IMR-90 (cell line): ENCODE results near the gene CDH22. TPM values are rescaled to one million over a fixed set of nuclear protein-coding genes. Genes with fewer than 3 reads are reported as not detected.

Experiments used
- ATAC-seq: fragments of 200-7000 bp; cut with Tn5 transposase; 2 replicates; pipeline ENCODE4 v1.9.1; 2020; ENCODE audit warnings: low read depth, mild to moderate bottlenecking, moderate library complexity
- BruUV-seq: library from RNA; stranded (reverse); fragments of 400-500 nt; replicated peaks from 2 replicates; lab custom pipeline; 2021; lab: Mats Ljungman, UMichigan
- CTCF ChIA-PET: fragments of 300-600 bp; formaldehyde crosslinking; extraction: SDS; loops from one replicate; lab custom pipeline; 2021; ENCODE audit warnings: antibody characterized with exemption; lab: Yijun Ruan, JAX
- POLR2A ChIA-PET: fragments of 300-600 bp; sonication (Branson Sonifier 250); formaldehyde crosslinking; loops from one replicate; lab custom pipeline; 2022; ENCODE audit warnings: antibody characterized with exemption; ENCODE audit not compliant: unreplicated experiment; lab: Charles Lee
- DNase-seq: peaks from one replicate; pipeline ENCODE4 v3.0.0; 2013
- H2AFZ ChIP-seq: replicated peaks from 2 replicates; pipeline ENCODE3; 2013; ENCODE audit warnings: low read length, mild to moderate bottlenecking; ENCODE audit not compliant: poor library complexity
- H2AK5ac ChIP-seq: 2 replicates; pipeline ENCODE4 v1.6.1; 2013; ENCODE audit warnings: low read depth, low read length, inconsistent platforms
- H2AK9ac ChIP-seq: replicated peaks from 2 replicates; pipeline ENCODE3; 2013; ENCODE audit warnings: mild to moderate bottlenecking, low read depth, low read length, moderate library complexity; ENCODE audit not compliant: poor library complexity
- H2BK120ac ChIP-seq: 2 replicates; pipeline ENCODE4 v1.6.1; 2013; ENCODE audit warnings: low read depth, low read length, inconsistent platforms
- H2BK15ac ChIP-seq: 3 replicates; pipeline ENCODE4 v1.6.1; 2013; ENCODE audit warnings: low read depth, low read length, inconsistent platforms
- H2BK20ac ChIP-seq: 2 replicates; pipeline ENCODE4 v1.6.1; 2013; ENCODE audit warnings: low read depth, mild to moderate bottlenecking, inconsistent platforms, low read length, moderate library complexity
- H2BK5ac ChIP-seq: 2 replicates; pipeline ENCODE4 v1.6.1; 2013; ENCODE audit warnings: mild to moderate bottlenecking, low read depth, low read length, inconsistent platforms; ENCODE audit not compliant: poor library complexity, severe bottlenecking
- H3K14ac ChIP-seq: replicated peaks from 2 replicates; pipeline ENCODE4 v1.6.1; 2013; ENCODE audit warnings: low read depth, low read length, inconsistent platforms
- H3K18ac ChIP-seq: 2 replicates; pipeline ENCODE4 v1.6.1; 2013; ENCODE audit warnings: low read depth, low read length, control low read depth
- H3K23ac ChIP-seq: 2 replicates; pipeline ENCODE4 v1.6.1; 2013; ENCODE audit warnings: low read depth, low read length, inconsistent platforms
- H3K27ac ChIP-seq: 2 replicates; pipeline ENCODE4 v1.5.1; 2013; ENCODE audit warnings: mild to moderate bottlenecking, control low read depth, low read length; ENCODE audit not compliant: insufficient read depth
- H3K27me3 ChIP-seq: 2 replicates; pipeline ENCODE4 v1.6.1; 2013; ENCODE audit warnings: low read length; ENCODE audit not compliant: control insufficient read depth, insufficient read depth
- H3K36me3 ChIP-seq: 2 replicates; pipeline ENCODE4 v1.6.1; 2013; ENCODE audit warnings: low read length, mixed read lengths; ENCODE audit not compliant: control insufficient read depth, insufficient read depth
- H3K4ac ChIP-seq: 2 replicates; pipeline ENCODE4 v1.6.1; 2013; ENCODE audit warnings: low read depth, low read length, inconsistent platforms
- H3K4me1 ChIP-seq: 2 replicates; pipeline ENCODE4 v1.6.1; 2013; ENCODE audit warnings: low read length, mixed read lengths; ENCODE audit not compliant: control insufficient read depth, insufficient read depth
- H3K4me2 ChIP-seq: 2 replicates; pipeline ENCODE4 v1.6.1; 2013; ENCODE audit warnings: low read depth, mild to moderate bottlenecking, control low read depth, low read length, moderate library complexity
- H3K4me3 ChIP-seq: 2 replicates; pipeline ENCODE4 v1.5.1; 2013; ENCODE audit warnings: low read depth, mild to moderate bottlenecking, control low read depth, low read length, moderate library complexity; ENCODE audit not compliant: insufficient read depth
- H3K56ac ChIP-seq: 2 replicates; pipeline ENCODE4 v1.6.1; 2013; ENCODE audit warnings: low read length, inconsistent platforms; ENCODE audit not compliant: insufficient read depth; ENCODE audit errors: extremely low read depth
- H3K79me1 ChIP-seq, 2 experiments: 2 replicates each; pipeline ENCODE4 v1.6.1; 2013; ENCODE audit warnings: low read length in 2 of 2, inconsistent platforms in 1 of 2, low read depth in 1 of 2
- H3K9ac ChIP-seq: 2 replicates; pipeline ENCODE4 v1.6.1; 2013; ENCODE audit warnings: low read depth, low read length, control low read depth
- H3K9me1 ChIP-seq: 2 replicates; pipeline ENCODE4 v1.6.1; 2013; ENCODE audit warnings: low read length, inconsistent platforms; ENCODE audit not compliant: insufficient read depth
- H3K9me3 ChIP-seq: 2 replicates; pipeline ENCODE4 v1.6.1; 2013; ENCODE audit warnings: low read length; ENCODE audit not compliant: control insufficient read depth, insufficient read depth
- H4K20me1 ChIP-seq: 2 replicates; pipeline ENCODE4 v1.6.1; 2013; ENCODE audit warnings: low read length, inconsistent platforms; ENCODE audit not compliant: insufficient read depth
- H4K5ac ChIP-seq: 2 replicates; pipeline ENCODE4 v1.6.1; 2013; ENCODE audit warnings: mild to moderate bottlenecking, low read depth, low read length, control low read depth
- H4K8ac ChIP-seq, 2 experiments: 2 replicates each; pipeline ENCODE4 v1.6.1; 2013; ENCODE audit warnings: low read depth in 2 of 2, low read length in 2 of 2, control low read depth in 1 of 2, inconsistent platforms in 1 of 2
- H4K91ac ChIP-seq: 2 replicates; pipeline ENCODE4 v1.6.1; 2013; ENCODE audit warnings: low read depth, low read length, inconsistent platforms; ENCODE audit not compliant: insufficient read depth
- CHD1 ChIP-seq: IDR thresholded peaks from 2 replicates; pipeline ENCODE4 v1.6.1; 2012; ENCODE audit warnings: low read depth, low read length, improper control_type of control experiment
- CTCF ChIP-seq: conservative IDR thresholded peaks from 2 replicates; pipeline ENCODE4 v1.5.1; 2012; ENCODE audit warnings: mild to moderate bottlenecking, low read depth, low read length, improper control_type of control experiment
- ELK1 ChIP-seq: fragments of 150-350 bp; IDR thresholded peaks from 2 replicates; pipeline ENCODE4 v1.6.1; 2016; ENCODE audit warnings: low read depth, mild to moderate bottlenecking, low read length, moderate library complexity, borderline replicate concordance
- MAFK ChIP-seq: IDR thresholded peaks from 2 replicates; pipeline ENCODE4 v1.6.1; 2012; ENCODE audit warnings: low read depth, low read length, improper control_type of control experiment
- MAZ ChIP-seq: IDR thresholded peaks from 2 replicates; pipeline ENCODE4 v1.6.1; 2012; ENCODE audit warnings: low read depth, mild to moderate bottlenecking, low read length, improper control_type of control experiment, moderate library complexity, borderline replicate concordance
- MXI1 ChIP-seq: IDR thresholded peaks from 2 replicates; pipeline ENCODE4 v1.6.1; 2012; ENCODE audit warnings: low read depth, mild to moderate bottlenecking, low read length, moderate library complexity, borderline replicate concordance
- NFE2L2 ChIP-seq: fragments of 150-350 bp; IDR thresholded peaks from 2 replicates; pipeline ENCODE4 v1.6.1; 2016; ENCODE audit warnings: low read depth, mild to moderate bottlenecking, low read length
- POLR2A ChIP-seq: IDR thresholded peaks from 2 replicates; pipeline ENCODE4 v1.6.1; 2012; ENCODE audit warnings: mild to moderate bottlenecking, low read depth, low read length
- RAD21 ChIP-seq: IDR thresholded peaks from 2 replicates; pipeline ENCODE4 v1.6.1; 2012; ENCODE audit warnings: low read length, improper control_type of control experiment
- RFX5 ChIP-seq: IDR thresholded peaks from 2 replicates; pipeline ENCODE4 v1.8.0; 2012; ENCODE audit warnings: low read depth, mild to moderate bottlenecking, low read length, moderate library complexity
- SMC3 ChIP-seq: fragments of 150-350 bp; IDR thresholded peaks from 2 replicates; pipeline ENCODE4 v1.6.1; 2016; ENCODE audit warnings: low read depth, mild to moderate bottlenecking, antibody characterized with exemption, low read length, moderate library complexity
- USF2 ChIP-seq: fragments of 150-350 bp; IDR thresholded peaks from 2 replicates; pipeline ENCODE4 v1.6.1; 2017; ENCODE audit warnings: mild to moderate bottlenecking, antibody characterized with exemption, low read length, low read depth
- WGBS, 2 experiments: methylation state at CpG; one replicate each; pipeline versions ENCODE4 v1.1.5 to v1.1.7; 2013; ENCODE audit warnings: missing lambda C conversion rate in 2 of 2; ENCODE audit not compliant: insufficient read length in 1 of 2; ENCODE audit errors: extremely low coverage in 2 of 2; 5-methylcytosine and 5-hydroxymethylcytosine counted together
- dilution Hi-C: fragments of 300-500 bp; cut with HindIII; formaldehyde crosslinking; loops from one replicate; pipeline ENCODE4 v1.14.3; 2018; ENCODE audit warnings: low sequenced_read_pairs; ENCODE audit not compliant: unreplicated experiment
- in situ Hi-C: fragments of 300-500 bp; cut with MboI; formaldehyde crosslinking; loops from 3 replicates; pipeline ENCODE4 v1.14.3; 2019; ENCODE audit warnings: low sequenced_read_pairs, inconsistent platforms, mixed read lengths
- intact Hi-C: fragments of 100-400 bp; cut with micrococcal nuclease; formaldehyde crosslinking; loops from 2 replicates; pipeline ENCODE4 v1.10.0; 2022
- polyA plus RNA-seq, 3 experiments: library from polyadenylated mRNA; depleted of rRNA; stranded (reverse); fragments of >200 nt; gene quantifications; 2 replicates each; pipeline ENCODE4 v1.2.3, GENCODE V29; 2012; ENCODE audit warnings: low replicate concordance in 1 of 3
- total RNA-seq: library from RNA; depleted of rRNA; stranded (reverse); fragments of >200 nt; gene quantifications from 2 replicates; pipeline ENCODE4 v1.2.3, GENCODE V29; 2012

Gene CDH22
- total and polyA plus RNA-seq, 2 of the 4 experiments (the other 2 are of a cell fraction): not detected

- H3K4me1 ChIP-seq: peaks cover 12% of the 10 kb centered on the region
- H3K56ac ChIP-seq: no peak overlapping the region
- WGBS, 2 experiments: no CpG with 5 or more reads among the region's 12 CpGs
- intact Hi-C loops: loop anchor here (1.0 to 2.0 kb wide), 2 partner anchors 217 to 334 kb away; no protein-coding TSS in a partner anchor
- H3K9me1 ChIP-seq: peaks cover 10% of the 10 kb centered on the region; the same call in 1 of the 2 replicates
- H2BK120ac ChIP-seq: no peak overlapping the region; the same call in 1 of the 2 replicates
- H2BK5ac ChIP-seq: no peak overlapping the region
- no peak overlapping the region for H3K14ac ChIP-seq
- no peak overlapping the region for H2AK5ac ChIP-seq
- no peak overlapping the region for H2AFZ ChIP-seq
- no peak overlapping the region for H2BK20ac ChIP-seq
- CTCF ChIA-PET: interaction anchor here (0.5 to 1.8 kb wide), 9 partner anchors 15 to 221 kb away, joined by 3 to 7 read pairs (median 3); no protein-coding TSS in a partner anchor
- no TSS peak for BruUV-seq
- H2AK9ac ChIP-seq: peak overlapping the region; percentile 93
- H2BK15ac ChIP-seq: no peak overlapping the region
- no peak overlapping the region for H4K5ac ChIP-seq
- no peak overlapping the region for H3K4me3 ChIP-seq
- no peak overlapping the region for H3K18ac ChIP-seq
- ATAC-seq (peak; percentile 42; the same call in 1 of the 2 replicates), DNase-seq (peak; percentile 31)
- no peak for TF ChIP-seq RFX5
- peak; percentile 73 for TF ChIP-seq CTCF
- no peak for TF ChIP-seq NFE2L2
- no peak for TF ChIP-seq USF2
- TF ChIP-seq CHD1: no peak
- peak; percentile 77 for TF ChIP-seq RAD21
- peak; percentile 60 for TF ChIP-seq SMC3
- TF ChIP-seq MXI1: no peak
- TF ChIP-seq POLR2A: no peak
- TF ChIP-seq ELK1: no peak
- no peak for TF ChIP-seq MAZ
- TF ChIP-seq MAFK: no peak
- no peak overlapping the region; a peak in 1 of 4 replicates for H4K8ac ChIP-seq
- H3K36me3 ChIP-seq: peaks cover 8% of the 10 kb centered on the region; the same call in 1 of the 2 replicates
- H4K91ac ChIP-seq: no peak overlapping the region
- no peak overlapping the region for H3K4me2 ChIP-seq
- H4K20me1 ChIP-seq: no peaks in the 10 kb centered on the region
- dilution Hi-C loops: no loop called here
- H3K23ac ChIP-seq: no peak overlapping the region
- H3K79me1 ChIP-seq: no peaks in the 10 kb centered on the region; a peak in 1 of 4 replicates
- no peak overlapping the region for H3K9ac ChIP-seq
- POLR2A ChIA-PET: interaction anchor here (1.0 kb wide), 1 partner anchor 15 kb away, joined by 3 read pairs; no protein-coding TSS in a partner anchor
- H3K27ac ChIP-seq: no peak overlapping the region
- in situ Hi-C loops: no loop called here
- H3K4ac ChIP-seq: no peak overlapping the region; the same call in 1 of the 2 replicates
- H3K27me3 ChIP-seq: no peaks in the 10 kb centered on the region; the same call in 1 of the 2 replicates
- H3K9me3 ChIP-seq: no peaks in the 10 kb centered on the region
These were observed 40.9 kb upstream of the CDH22 start for GRCh38 chr20:46349035-46349741.
